H9 (cell line): Measurements from ENCODE around the gene HSPB1. TPM values are rescaled to one million over a fixed set of nuclear protein-coding genes. Genes with fewer than 3 reads are reported as not detected.

Source experiments
- DNase-seq: peaks from one replicate; pipeline ENCODE4 v3.0.0-alpha.2; 2017
- H2AFZ ChIP-seq: one replicate; pipeline ENCODE4 v1.6.1; 2013; ENCODE audit warnings: mild to moderate bottlenecking, low read length, control low read depth, moderate library complexity
- H2AK5ac ChIP-seq: 2 replicates; pipeline ENCODE4 v1.6.1; 2013; ENCODE audit warnings: low read length, control low read depth, mixed read lengths; ENCODE audit not compliant: insufficient read length
- H2BK120ac ChIP-seq: one replicate; pipeline ENCODE4 v1.6.1; 2013; ENCODE audit warnings: low read depth, mild to moderate bottlenecking, low read length, control low read depth, inconsistent platforms; ENCODE audit not compliant: poor library complexity, severe bottlenecking
- H2BK12ac ChIP-seq: 2 replicates; pipeline ENCODE4 v1.6.1; 2013; ENCODE audit warnings: low read length, control low read depth, mixed read lengths, low read depth; ENCODE audit not compliant: insufficient read length
- H2BK15ac ChIP-seq: 2 replicates; pipeline ENCODE4 v1.6.1; 2013; ENCODE audit warnings: low read depth, low read length, control low read depth
- H2BK20ac ChIP-seq: one replicate; pipeline ENCODE4 v1.6.1; 2013; ENCODE audit warnings: low read depth, mild to moderate bottlenecking, low read length, control low read depth, inconsistent platforms; ENCODE audit not compliant: poor library complexity, severe bottlenecking
- H2BK5ac ChIP-seq: 2 replicates; pipeline ENCODE4 v1.6.1; 2013; ENCODE audit warnings: low read length, control low read depth, mixed read lengths; ENCODE audit not compliant: insufficient read length
- H3K14ac ChIP-seq: 2 replicates; pipeline ENCODE4 v1.6.1; 2013; ENCODE audit warnings: low read length, control low read depth; ENCODE audit not compliant: insufficient read depth
- H3K18ac ChIP-seq: 2 replicates; pipeline ENCODE4 v1.6.1; 2013; ENCODE audit warnings: low read depth, mild to moderate bottlenecking, mixed read lengths, low read length, control low read depth; ENCODE audit not compliant: insufficient read length
- H3K23ac ChIP-seq: 2 replicates; pipeline ENCODE4 v1.6.1; 2013; ENCODE audit warnings: low read length, control low read depth, mixed read lengths, low read depth; ENCODE audit not compliant: insufficient read length
- H3K23me2 ChIP-seq: 2 replicates; pipeline ENCODE4 v1.6.1; 2013; ENCODE audit warnings: low read depth, mild to moderate bottlenecking, mixed read lengths, low read length, control low read depth; ENCODE audit not compliant: insufficient read length, poor library complexity, severe bottlenecking
- H3K27ac ChIP-seq: 2 replicates; pipeline ENCODE4 v1.5.1; 2013; ENCODE audit warnings: low read length, control low read depth, mixed read lengths, low read depth; ENCODE audit not compliant: insufficient read length
- H3K27me3 ChIP-seq: 2 replicates; pipeline ENCODE4 v1.6.1; 2013; ENCODE audit warnings: low read length, control low read depth, inconsistent platforms; ENCODE audit not compliant: insufficient read depth
- H3K4ac ChIP-seq: 2 replicates; pipeline ENCODE4 v1.6.1; 2013; ENCODE audit warnings: low read depth, mild to moderate bottlenecking, control low read depth, inconsistent platforms, low read length, moderate library complexity
- H3K4me1 ChIP-seq: 2 replicates; pipeline ENCODE4 v1.6.1; 2013; ENCODE audit warnings: low read length, control low read depth, inconsistent platforms; ENCODE audit not compliant: insufficient read depth
- H3K4me2 ChIP-seq: 2 replicates; pipeline ENCODE4 v1.6.1; 2013; ENCODE audit warnings: low read length, control low read depth, mixed read lengths; ENCODE audit not compliant: insufficient read length, insufficient read depth
- H3K56ac ChIP-seq: 2 replicates; pipeline ENCODE4 v1.6.1; 2013; ENCODE audit warnings: low read depth, mild to moderate bottlenecking, mixed read lengths, low read length, control low read depth; ENCODE audit not compliant: insufficient read length
- H3K79me1 ChIP-seq: 2 replicates; pipeline ENCODE4 v1.6.1; 2013; ENCODE audit warnings: low read depth, mild to moderate bottlenecking, moderate library complexity, low read length, control low read depth, inconsistent platforms; ENCODE audit not compliant: insufficient read depth, poor library complexity, severe bottlenecking
- H3K79me2 ChIP-seq: 2 replicates; pipeline ENCODE4 v1.6.1; 2013; ENCODE audit warnings: low read length, control low read depth, inconsistent platforms; ENCODE audit not compliant: insufficient read depth
- H3K9ac ChIP-seq: 2 replicates; pipeline ENCODE4 v1.6.1; 2013; ENCODE audit warnings: low read length, control low read depth, mixed read lengths; ENCODE audit not compliant: insufficient read length; ENCODE audit errors: extremely low read depth
- H3K9me3 ChIP-seq: one replicate; pipeline ENCODE4 v1.6.1; 2013; ENCODE audit warnings: low read depth, low read length, inconsistent platforms; ENCODE audit not compliant: control insufficient read depth
- H3T11ph ChIP-seq: one replicate; pipeline ENCODE4 v1.6.1; 2013; ENCODE audit warnings: mild to moderate bottlenecking, low read length, control low read depth, inconsistent platforms
- H4K20me1 ChIP-seq: one replicate; pipeline ENCODE4 v1.6.1; 2013; ENCODE audit not compliant: control insufficient read depth, insufficient read length, insufficient read depth
- H4K5ac ChIP-seq: 2 replicates; pipeline ENCODE4 v1.6.1; 2013; ENCODE audit warnings: low read depth, mild to moderate bottlenecking, mixed read lengths, low read length, control low read depth; ENCODE audit not compliant: insufficient read length
- H4K8ac ChIP-seq: replicated peaks from 2 replicates; pipeline ENCODE4 v1.6.1; 2013; ENCODE audit warnings: low read length, control low read depth, mixed read lengths, low read depth; ENCODE audit not compliant: insufficient read length
- H4K91ac ChIP-seq: 2 replicates; pipeline ENCODE4 v1.6.1; 2013; ENCODE audit warnings: low read depth, mild to moderate bottlenecking, moderate library complexity, mixed read lengths, low read length, control low read depth; ENCODE audit not compliant: insufficient read length
- H3K27ac Mint-ChIP-seq, 3 experiments: 2 replicates in 2 of 3; 3 replicates in 1 of 3; pipeline ENCODE4 v1.8.0; 2020 to 2021; ENCODE audit warnings: mixed read lengths in 3 of 3, mild to moderate bottlenecking in 1 of 3, moderate library complexity in 1 of 3
- H3K27me3 Mint-ChIP-seq: 2 replicates; pipeline ENCODE4 v1.8.0; 2021; ENCODE audit warnings: low read depth, mild to moderate bottlenecking, moderate library complexity, mixed read lengths
- H3K36me3 Mint-ChIP-seq, 3 experiments: 2 replicates in 2 of 3; 3 replicates in 1 of 3; pipeline ENCODE4 v1.8.0; 2020 to 2021; ENCODE audit warnings: low read depth in 3 of 3, mixed read lengths in 3 of 3; ENCODE audit not compliant: insufficient read depth in 1 of 3
- H3K4me1 Mint-ChIP-seq, 2 experiments: 2 replicates each; pipeline ENCODE4 v1.8.0; 2020; ENCODE audit warnings: mixed read lengths in 2 of 2
- H3K4me3 Mint-ChIP-seq, 2 experiments: 2 replicates in 1 of 2; 3 replicates in 1 of 2; pipeline ENCODE4 v1.8.0; 2020 to 2021; ENCODE audit warnings: mild to moderate bottlenecking in 2 of 2, mixed read lengths in 2 of 2, moderate library complexity in 1 of 2
- H3K9me3 Mint-ChIP-seq, 2 experiments: 2 replicates in 1 of 2; 3 replicates in 1 of 2; pipeline ENCODE4 v1.8.0; 2020; ENCODE audit warnings: mild to moderate bottlenecking in 2 of 2, mixed read lengths in 2 of 2, moderate library complexity in 1 of 2
- WGBS: extraction: QIAGEN DNeasy Blood & Tissue Kit; methylation state at CpG from one replicate; pipeline ENCODE4 v1.1.7; 2013; ENCODE audit warnings: missing lambda C conversion rate, low lambda C conversion rate, mixed read lengths; ENCODE audit not compliant: insufficient read length; ENCODE audit errors: extremely low coverage; 5-methylcytosine and 5-hydroxymethylcytosine counted together
- total RNA-seq: library from RNA; stranded (reverse); gene quantifications from 2 replicates; pipeline ENCODE4 v1.2.1, GENCODE V29; 2021
- TF ChIP-seq, protein P1 (sequence below): fragments of 200-600 bp; sonication (generic); conservative IDR thresholded peaks from 3 replicates; pipeline ENCODE4 v1.8.0; 2021; ENCODE audit warnings: antibody characterized with exemption, mild to moderate bottlenecking

Gene HSPB1
- total RNA-seq, 1 experiment from 2014 or later: 186 TPM

- Histone ChIP-seq H3K4me2 (no peak overlapping the region), H3K27ac (no peak overlapping the region), H3K79me1 (peaks cover 9% of the 10 kb centered on the region), H3K9ac (no peak overlapping the region), H3T11ph (no peak overlapping the region), H2BK20ac (no peak overlapping the region), H3K4me1 (no peaks in the 10 kb centered on the region), H3K23me2 (no peaks in the 10 kb centered on the region), H4K5ac (no peak overlapping the region), H4K91ac (no peak overlapping the region), H3K9me3 (no peaks in the 10 kb centered on the region), H2BK5ac (no peak overlapping the region), H3K4ac (no peak overlapping the region), H4K20me1 (no peaks in the 10 kb centered on the region), H4K8ac (no peak overlapping the region), H2AK5ac (no peak overlapping the region), H2AFZ (no peak overlapping the region), H3K27me3 (no peaks in the 10 kb centered on the region), H2BK12ac (no peak overlapping the region), H3K79me2 (peaks cover 73% of the 10 kb centered on the region; the same call in 1 of the 2 replicates), H2BK15ac (no peak overlapping the region), H3K23ac (no peak overlapping the region), H3K56ac (no peak overlapping the region), H3K14ac (no peak overlapping the region), H2BK120ac (no peak overlapping the region), H3K18ac (no peak overlapping the region)
- peaks cover 36 to 38% of the 10 kb centered on the region in 2 experiments for H3K4me1 Mint-ChIP-seq
- H3K27me3 Mint-ChIP-seq: no peaks in the 10 kb centered on the region
- no peak for DNase-seq
- H3K4me3 Mint-ChIP-seq: no peak overlapping the region
- TF ChIP-seq, protein P1, sequence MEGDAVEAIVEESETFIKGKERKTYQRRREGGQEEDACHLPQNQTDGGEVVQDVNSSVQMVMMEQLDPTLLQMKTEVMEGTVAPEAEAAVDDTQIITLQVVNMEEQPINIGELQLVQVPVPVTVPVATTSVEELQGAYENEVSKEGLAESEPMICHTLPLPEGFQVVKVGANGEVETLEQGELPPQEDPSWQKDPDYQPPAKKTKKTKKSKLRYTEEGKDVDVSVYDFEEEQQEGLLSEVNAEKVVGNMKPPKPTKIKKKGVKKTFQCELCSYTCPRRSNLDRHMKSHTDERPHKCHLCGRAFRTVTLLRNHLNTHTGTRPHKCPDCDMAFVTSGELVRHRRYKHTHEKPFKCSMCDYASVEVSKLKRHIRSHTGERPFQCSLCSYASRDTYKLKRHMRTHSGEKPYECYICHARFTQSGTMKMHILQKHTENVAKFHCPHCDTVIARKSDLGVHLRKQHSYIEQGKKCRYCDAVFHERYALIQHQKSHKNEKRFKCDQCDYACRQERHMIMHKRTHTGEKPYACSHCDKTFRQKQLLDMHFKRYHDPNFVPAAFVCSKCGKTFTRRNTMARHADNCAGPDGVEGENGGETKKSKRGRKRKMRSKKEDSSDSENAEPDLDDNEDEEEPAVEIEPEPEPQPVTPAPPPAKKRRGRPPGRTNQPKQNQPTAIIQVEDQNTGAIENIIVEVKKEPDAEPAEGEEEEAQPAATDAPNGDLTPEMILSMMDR: no peak
- no peaks in the 10 kb centered on the region for H3K9me3 Mint-ChIP-seq
- WGBS: no CpG with 5 or more reads among the region's 6 CpGs
- peak overlapping the region in 1 of 3 experiments; percentile 21; a peak in 2 of 7 replicates for H3K27ac Mint-ChIP-seq
- H3K36me3 Mint-ChIP-seq: peaks cover 59 to 82% (median 78%) of the 10 kb centered on the region in 3 experiments
Observed at GRCh38 chr7:76343931-76344321, 41.5 kb downstream of the HSPB1 start.
